GM12864 (cell line): Measurements from ENCODE around the gene MSRB3.
"Not testable (repeated sequence)": the region's sequence is repeated elsewhere in the genome, so short reads cannot be mapped to it uniquely, and the experiment has no call there.

Source experiments
- DNase-seq: peaks from one replicate; pipeline ENCODE4 v3.0.0-alpha.2; 2011; ENCODE audit warnings: low read depth
- H3K4me3 ChIP-seq: 2 replicates; pipeline ENCODE4 v1.5.1; 2011; ENCODE audit warnings: mild to moderate bottlenecking, low read depth, low read length, control low read depth
- CTCF ChIP-seq: IDR thresholded peaks from 2 replicates; pipeline ENCODE4 v1.5.1; 2011; ENCODE audit warnings: low read depth, mild to moderate bottlenecking, moderate library complexity, low read length, control low read depth, inconsistent platforms; ENCODE audit errors: missing control alignments

Gene MSRB3

DNA sequence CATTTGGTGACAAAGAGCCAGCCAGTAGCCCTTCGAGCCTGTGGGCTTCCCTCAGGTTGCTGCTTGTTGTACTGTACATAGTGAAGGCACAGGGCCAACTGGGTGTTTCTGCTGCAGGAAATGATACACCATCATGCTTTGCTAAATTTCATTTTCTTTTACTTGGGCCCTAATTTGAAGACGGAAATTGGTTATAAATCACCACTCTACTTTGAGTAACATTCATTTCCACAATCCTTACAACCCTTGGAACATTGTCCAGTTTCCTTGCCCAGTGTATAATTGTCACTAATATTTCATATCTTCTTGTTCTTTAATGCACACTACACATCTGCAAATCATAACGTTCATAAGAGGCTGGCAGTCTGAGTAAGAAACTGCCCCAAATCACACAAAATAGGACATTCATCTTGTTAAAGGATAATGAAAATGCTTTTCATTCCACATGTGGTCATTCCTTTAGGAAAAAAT, 30.2 kb downstream of the MSRB3 start:
- TF ChIP-seq CTCF, result no peak
- no peak overlapping the region for H3K4me3 ChIP-seq
- no peak for DNase-seq

- H3K4me3 ChIP-seq, result no peak overlapping the region
- TF ChIP-seq CTCF, result no peak
- no peak for DNase-seq
These were observed 32.8 kb downstream of the MSRB3 start for GRCh38 chr12:65311260-65311659.

- no peak for TF ChIP-seq CTCF
- H3K4me3 ChIP-seq, result no peak overlapping the region
- no peak for DNase-seq
These were observed 35.3 kb downstream of the MSRB3 start for GRCh38 chr12:65313719-65314317.

- not testable (repeated sequence) for DNase-seq
These were observed 36.8 kb downstream of the MSRB3 start for GRCh38 chr12:65315238-65315637.

GRCh38 chr12:65318186-65318685, 39.8 kb downstream of the MSRB3 start:
- H3K4me3 ChIP-seq, result no peak overlapping the region
- TF ChIP-seq CTCF, result no peak
- DNase-seq, result no peak

More at GRCh38 chr12:65315238-65315637, 36.8 kb downstream of the MSRB3 start:
- not testable (repeated sequence) for H3K4me3 ChIP-seq

- no peak for TF ChIP-seq CTCF
- H3K4me3 ChIP-seq, result no peak overlapping the region
- DNase-seq, result no peak
These were observed 41.3 kb downstream of the MSRB3 start for GRCh38 chr12:65319688-65320200.

DNA sequence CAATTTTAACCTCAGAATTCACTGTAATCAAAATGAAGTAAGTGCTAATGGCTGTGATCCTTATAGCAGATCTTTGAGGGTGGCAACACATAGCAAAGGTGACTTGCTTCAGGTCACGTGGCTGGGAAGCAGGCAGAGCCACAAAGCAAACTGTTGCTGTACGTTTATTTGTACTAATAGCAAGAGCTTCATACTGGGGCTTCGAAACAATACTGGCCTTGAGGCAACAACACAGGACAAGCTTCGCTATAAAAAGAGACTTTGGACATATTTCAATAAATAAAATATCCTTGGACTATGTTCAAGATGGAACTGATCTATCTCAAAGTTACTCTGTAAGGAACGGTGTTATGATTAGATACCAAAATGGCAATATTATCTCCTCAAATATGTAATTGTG, 44.6 kb downstream of the MSRB3 start:
- no peak for DNase-seq
- TF ChIP-seq CTCF, result no peak
- H3K4me3 ChIP-seq, result no peak overlapping the region
